ENCODE data around the gene RPUSD3. TPM values are rescaled to one million over a fixed set of nuclear protein-coding genes. Genes with fewer than 3 reads are reported as not detected.
A peak's percentile ranks its signal among the peaks of the same experiment; 100 is the strongest.
"Not testable (repeated sequence)": the region's sequence is repeated elsewhere in the genome, so short reads cannot be mapped to it uniquely, and the experiment has no call there.

RPUSD3 gene
- total RNA-seq = 18.1 TPM

- peak; percentile 93 for DNase-seq
These were observed at the start of gene RPUSD3 for GRCh38 chr3:9843715-9844438. RPUSD3 (minus strand) TSS chr3:9844008; CDS start chr3:9843990, 18 bp downstream.

- no peak for DNase-seq
These were observed 47.3 kb upstream of the RPUSD3 start for GRCh38 chr3:9891072-9891622.

GRCh38 chr3:9890249-9891071 lies 46.7 kb upstream of the RPUSD3 start, which contains the start of gene JAGN1:
JAGN1 (plus strand) TSS chr3:9890610; CDS start chr3:9890723, 113 bp downstream.
- peak; percentile 85 for DNase-seq

GRCh38 chr3:9889405-9889804 lies 45.6 kb upstream of the RPUSD3 start:
- DNase-seq = no peak

- DNase-seq = no peak
These were observed 44.7 kb upstream of the RPUSD3 start for GRCh38 chr3:9888540-9888939.

GRCh38 chr3:9887480-9887879 lies 43.7 kb upstream of the RPUSD3 start:
- no peak for DNase-seq

GRCh38 chr3:9886328-9886727 lies 42.5 kb upstream of the RPUSD3 start:
- no peak for DNase-seq

GRCh38 chr3:9884555-9885165 lies 40.9 kb upstream of the RPUSD3 start:
- no peak for DNase-seq

- DNase-seq = peak; percentile 47
These were observed 40.1 kb upstream of the RPUSD3 start for GRCh38 chr3:9883706-9884554.

GRCh38 chr3:9881441-9881840 lies 37.6 kb upstream of the RPUSD3 start:
- DNase-seq = no peak

- DNase-seq = no peak
These were observed 36.2 kb upstream of the RPUSD3 start, which contains the start of gene CIDEC for GRCh38 chr3:9879830-9880549. CIDEC (minus strand) TSS chr3:9880253; CDS start chr3:9878486, 1,767 bp downstream.

GRCh38 chr3:9878700-9879099 lies 34.9 kb upstream of the RPUSD3 start:
- DNase-seq = no peak

- DNase-seq = no peak
These were observed 33.2 kb upstream of the RPUSD3 start for GRCh38 chr3:9876991-9877390.

GRCh38 chr3:9876255-9876654 lies 32.4 kb upstream of the RPUSD3 start:
- not testable (repeated sequence) for DNase-seq

GRCh38 chr3:9875448-9875847 lies 31.6 kb upstream of the RPUSD3 start:
- no peak for DNase-seq

- not testable (repeated sequence) for DNase-seq
These were observed 28.3 kb upstream of the RPUSD3 start for GRCh38 chr3:9872067-9872466.

- DNase-seq = no peak
These were observed 27.2 kb upstream of the RPUSD3 start for GRCh38 chr3:9870978-9871377.

- DNase-seq = no peak
These were observed 26.1 kb upstream of the RPUSD3 start for GRCh38 chr3:9869955-9870354.

- DNase-seq = no peak
These were observed 23.3 kb upstream of the RPUSD3 start for GRCh38 chr3:9867106-9867505.

- DNase-seq = no peak
These were observed 22.8 kb upstream of the RPUSD3 start for GRCh38 chr3:9866639-9867038.

GRCh38 chr3:9865125-9865637 lies 21.4 kb upstream of the RPUSD3 start:
- DNase-seq = not testable (repeated sequence)
